HG03139 (cell line): Measurements from ENCODE around the gene SNRPF.
"Not testable (repeated sequence)": the region's sequence is repeated elsewhere in the genome, so short reads cannot be mapped to it uniquely, and the experiment has no call there.

Source experiments
- ATAC-seq: cut with Tn5 transposase; IDR thresholded peaks from one replicate; pipeline ENCODE4 v1.9.1; 2021; ENCODE audit not compliant: unreplicated experiment

SNRPF gene

GRCh38 chr12:95858451-95859343 is at the start of gene SNRPF:
SNRPF (plus strand) TSS chr12:95858952; CDS start chr12:95859074, 122 bp downstream.
- peak; percentile 99 for ATAC-seq

DNA sequence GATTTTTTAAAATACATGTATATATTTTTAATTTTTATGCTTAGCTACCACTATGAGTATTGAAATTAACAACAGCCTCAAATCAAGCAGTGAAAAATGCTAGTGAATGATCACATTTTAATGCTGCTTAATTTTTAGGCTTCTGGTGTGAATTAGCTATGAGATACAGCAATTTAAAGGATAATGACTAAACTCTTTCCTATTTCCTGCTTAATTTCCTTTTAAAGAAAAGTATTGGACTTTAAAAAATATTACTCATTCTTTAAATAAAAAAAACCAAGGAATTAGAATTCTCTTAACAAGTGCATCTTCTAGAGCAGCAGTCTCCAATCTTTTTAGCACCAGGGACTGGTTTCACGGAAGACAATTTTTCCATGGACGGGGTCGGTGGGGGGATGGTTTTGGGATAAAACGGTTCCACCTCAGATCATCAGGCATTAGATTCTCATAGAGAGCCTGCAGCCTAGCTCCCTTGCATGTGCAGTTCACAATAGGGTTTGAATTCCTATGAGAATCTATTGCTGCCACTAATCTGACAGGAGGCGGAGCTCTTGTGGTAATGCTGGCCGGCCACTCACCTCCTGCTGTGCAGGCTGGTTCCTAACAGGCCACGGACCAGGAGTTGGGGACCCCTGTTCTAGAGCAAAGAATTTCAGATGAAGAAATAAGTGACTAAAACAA is 49.6 kb upstream of the SNRPF start:
- no peak for ATAC-seq

GRCh38 chr12:95810411-95810810 is 48.3 kb upstream of the SNRPF start:
- ATAC-seq, result no peak

DNA sequence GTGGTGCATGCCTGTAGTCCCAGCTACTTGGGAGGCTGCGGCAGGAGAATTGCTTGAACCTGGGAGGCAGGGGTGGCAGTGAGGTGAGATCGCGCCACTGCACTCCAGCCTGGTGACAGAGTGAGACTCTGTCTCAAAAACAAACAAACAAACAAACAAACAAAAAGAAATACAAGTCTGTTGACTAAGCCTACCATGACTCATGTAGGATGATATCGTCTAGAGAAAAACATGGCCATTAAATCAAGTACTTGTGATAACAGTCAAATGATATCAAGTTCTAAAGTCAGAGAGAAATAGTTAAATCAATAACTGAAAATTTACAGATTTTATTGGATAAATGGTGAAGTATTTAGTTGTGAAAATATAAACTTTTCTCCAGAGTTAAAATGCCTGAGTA is 46.6 kb upstream of the SNRPF start:
- not testable (repeated sequence) for ATAC-seq

GRCh38 chr12:95815632-95816212 is 43.0 kb upstream of the SNRPF start:
- no peak for ATAC-seq

DNA sequence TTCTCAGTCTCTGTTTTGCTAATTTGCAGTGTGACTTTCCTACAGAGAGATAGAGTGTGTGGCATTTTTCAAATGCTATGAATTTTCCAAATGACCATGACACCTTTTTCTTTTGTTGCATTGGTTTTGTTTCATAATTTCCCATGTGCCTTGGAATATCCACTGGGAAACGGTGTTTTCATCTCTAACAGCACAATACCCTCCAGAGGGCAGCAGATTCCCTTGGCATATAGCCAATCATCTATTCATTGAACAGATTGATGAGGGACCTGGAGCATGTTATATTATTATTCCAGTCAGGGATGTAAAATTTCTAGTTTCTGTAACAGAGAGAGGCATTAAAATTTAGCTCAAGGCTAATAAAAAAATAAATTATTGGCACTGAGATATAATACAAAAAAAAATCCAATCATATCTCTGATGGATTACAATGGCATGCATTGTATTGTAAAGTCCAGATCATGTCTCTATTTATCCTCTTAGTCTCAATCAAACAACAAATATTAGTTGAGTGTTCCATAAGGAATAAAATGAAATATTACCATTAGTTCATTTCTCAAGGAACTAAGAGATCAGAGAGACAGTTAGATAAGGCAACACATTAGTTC is 38.6 kb upstream of the SNRPF start:
- ATAC-seq, result no peak

DNA sequence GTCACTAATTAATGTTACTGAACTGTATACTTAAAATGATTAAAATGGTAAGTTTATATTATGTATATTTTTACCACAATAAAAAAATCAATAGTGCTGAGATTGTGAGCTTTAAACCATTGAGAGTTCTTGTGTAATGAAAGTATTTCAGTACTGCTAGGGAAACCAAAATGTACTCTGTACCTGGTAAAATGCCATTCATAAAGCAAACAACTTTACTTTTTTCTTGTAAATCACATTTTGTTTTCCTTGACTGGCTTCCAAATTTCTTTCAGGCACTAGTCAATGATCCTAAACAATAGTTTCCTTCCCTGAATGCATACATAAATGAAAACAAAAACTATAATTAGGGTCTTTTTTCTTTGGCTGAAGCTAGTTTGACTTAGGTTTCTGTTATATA is 29.4 kb upstream of the SNRPF start:
- ATAC-seq, result no peak

GRCh38 chr12:95830335-95831089 is 28.2 kb upstream of the SNRPF start:
- no peak for ATAC-seq

GRCh38 chr12:95834572-95834971 is 24.2 kb upstream of the SNRPF start:
- no peak for ATAC-seq

GRCh38 chr12:95836185-95836609 is 22.6 kb upstream of the SNRPF start:
- ATAC-seq, result no peak

- no peak for ATAC-seq
These were observed 22.0 kb upstream of the SNRPF start for GRCh38 chr12:95836630-95837239.

GRCh38 chr12:95837240-95838038 is 21.3 kb upstream of the SNRPF start:
- ATAC-seq, result no peak

DNA sequence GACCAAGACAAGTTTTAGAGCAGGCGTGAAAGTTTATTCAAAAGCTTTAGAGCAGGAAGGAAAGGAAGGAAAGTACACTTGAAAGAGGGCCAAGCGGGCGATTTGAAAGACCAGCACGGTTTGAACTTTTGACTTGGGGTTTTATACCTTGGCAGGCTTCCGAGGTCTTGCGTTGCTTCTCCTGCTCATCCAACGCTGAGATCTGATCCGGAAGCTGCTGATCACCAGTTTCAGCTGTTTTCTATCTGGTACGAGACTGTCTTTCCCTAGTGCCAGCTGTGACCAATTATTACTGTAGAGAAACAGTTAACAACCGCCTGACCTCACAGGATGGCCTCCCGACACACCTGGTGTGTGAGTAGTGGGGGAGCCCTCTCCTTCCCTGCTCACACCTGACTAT is 20.6 kb upstream of the SNRPF start:
- no peak for ATAC-seq

- ATAC-seq, result not testable (repeated sequence)
These were observed 16.3 kb upstream of the SNRPF start for GRCh38 chr12:95842426-95842825.

GRCh38 chr12:95848575-95849388 is 10.0 kb upstream of the SNRPF start:
- ATAC-seq, result no peak

- no peak for ATAC-seq
These were observed 7.1 kb upstream of the SNRPF start for GRCh38 chr12:95851606-95852005.

DNA sequence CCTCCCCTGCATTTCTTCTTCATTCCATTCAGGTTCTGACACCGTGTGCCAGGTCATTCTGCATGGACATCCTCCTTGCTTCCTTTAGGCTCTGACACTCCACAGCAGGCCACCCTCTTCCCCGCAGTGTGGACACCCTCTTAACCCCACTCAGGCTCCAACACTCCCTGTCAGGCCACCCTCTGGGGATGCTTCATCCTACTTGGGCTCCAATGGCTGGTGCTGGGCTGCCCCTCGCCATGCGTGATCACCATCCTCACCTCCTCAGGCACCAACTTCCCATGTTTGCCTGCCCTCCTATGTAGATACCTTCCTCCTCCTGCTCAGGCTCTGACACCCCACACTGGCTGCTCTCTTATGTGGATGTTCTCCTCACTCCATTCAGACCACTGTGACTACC is 6.6 kb upstream of the SNRPF start:
- no peak for ATAC-seq

DNA sequence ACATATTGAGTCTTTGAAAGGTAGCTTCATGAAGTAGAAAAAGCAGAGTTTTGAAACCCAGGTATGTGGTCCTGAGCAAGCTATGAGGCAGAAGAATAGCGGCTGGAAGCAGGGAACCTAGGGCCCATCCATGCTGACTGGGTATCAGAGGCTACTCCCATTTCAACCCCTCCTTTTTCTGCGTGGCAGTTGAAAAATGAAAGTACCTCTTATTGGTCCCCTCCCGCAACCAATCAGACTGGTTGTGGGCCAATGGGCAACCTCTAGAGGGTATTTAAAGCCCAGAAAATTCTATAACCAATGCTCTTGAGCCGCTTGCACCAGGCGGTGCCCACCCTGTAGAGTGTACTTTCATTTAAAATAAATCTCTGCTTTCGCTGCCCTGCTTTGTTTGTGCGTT is 1.6 kb upstream of the SNRPF start:
- ATAC-seq, result no peak

- no peak for ATAC-seq
These were observed 953 bp upstream of the SNRPF start for GRCh38 chr12:95857799-95858198.
